Measurements from ENCODE around the gene NEIL1. TPM values are rescaled to one million over a fixed set of nuclear protein-coding genes. Genes with fewer than 3 reads are reported as not detected.
"Not testable (repeated sequence)": the region's sequence is repeated elsewhere in the genome, so short reads cannot be mapped to it uniquely, and the experiment has no call there.

Gene NEIL1, protein sequence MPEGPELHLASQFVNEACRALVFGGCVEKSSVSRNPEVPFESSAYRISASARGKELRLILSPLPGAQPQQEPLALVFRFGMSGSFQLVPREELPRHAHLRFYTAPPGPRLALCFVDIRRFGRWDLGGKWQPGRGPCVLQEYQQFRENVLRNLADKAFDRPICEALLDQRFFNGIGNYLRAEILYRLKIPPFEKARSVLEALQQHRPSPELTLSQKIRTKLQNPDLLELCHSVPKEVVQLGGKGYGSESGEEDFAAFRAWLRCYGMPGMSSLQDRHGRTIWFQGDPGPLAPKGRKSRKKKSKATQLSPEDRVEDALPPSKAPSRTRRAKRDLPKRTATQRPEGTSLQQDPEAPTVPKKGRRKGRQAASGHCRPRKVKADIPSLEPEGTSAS
- total RNA-seq = 79.2 and 84.4 TPM in 2 replicates
- long read RNA-seq, partial matches to known transcripts = 8 of 22 reads
- long read RNA-seq, other reads (novel, unspliced or antisense) = 11 of 22 reads

GRCh38 chr15:75346796-75347221 lies at the start of gene NEIL1:
Gene NEIL1, plus strand, starts transcription at chr15:75347039. Its CDS starts 1,867 bp downstream, at chr15:75348906.
- Mint-ChIP-seq H3K4me3 (ENCODE audit: low read depth) (peak within 1 kb of the TSS; percentile 82), H3K27me3 (no peaks in the 10 kb centered on the region), H3K4me1 (ENCODE audit: low read depth) (peaks cover 5% of the 10 kb centered on the region), H3K9me3 (ENCODE audit: low read depth) (no peaks in the 10 kb centered on the region), H3K27ac (peak within 1 kb of the TSS; percentile 25), H3K36me3 (ENCODE audit: insufficient read depth) (no peaks in the 10 kb centered on the region)
- TF ChIP-seq, protein P1, sequence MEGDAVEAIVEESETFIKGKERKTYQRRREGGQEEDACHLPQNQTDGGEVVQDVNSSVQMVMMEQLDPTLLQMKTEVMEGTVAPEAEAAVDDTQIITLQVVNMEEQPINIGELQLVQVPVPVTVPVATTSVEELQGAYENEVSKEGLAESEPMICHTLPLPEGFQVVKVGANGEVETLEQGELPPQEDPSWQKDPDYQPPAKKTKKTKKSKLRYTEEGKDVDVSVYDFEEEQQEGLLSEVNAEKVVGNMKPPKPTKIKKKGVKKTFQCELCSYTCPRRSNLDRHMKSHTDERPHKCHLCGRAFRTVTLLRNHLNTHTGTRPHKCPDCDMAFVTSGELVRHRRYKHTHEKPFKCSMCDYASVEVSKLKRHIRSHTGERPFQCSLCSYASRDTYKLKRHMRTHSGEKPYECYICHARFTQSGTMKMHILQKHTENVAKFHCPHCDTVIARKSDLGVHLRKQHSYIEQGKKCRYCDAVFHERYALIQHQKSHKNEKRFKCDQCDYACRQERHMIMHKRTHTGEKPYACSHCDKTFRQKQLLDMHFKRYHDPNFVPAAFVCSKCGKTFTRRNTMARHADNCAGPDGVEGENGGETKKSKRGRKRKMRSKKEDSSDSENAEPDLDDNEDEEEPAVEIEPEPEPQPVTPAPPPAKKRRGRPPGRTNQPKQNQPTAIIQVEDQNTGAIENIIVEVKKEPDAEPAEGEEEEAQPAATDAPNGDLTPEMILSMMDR (IDR thresholded peaks at IDR 0.05; ENCODE audit: unreplicated experiment) = no peak
- DNase-seq (ENCODE audit: low spot score, unreplicated experiment) = no peak

DNA sequence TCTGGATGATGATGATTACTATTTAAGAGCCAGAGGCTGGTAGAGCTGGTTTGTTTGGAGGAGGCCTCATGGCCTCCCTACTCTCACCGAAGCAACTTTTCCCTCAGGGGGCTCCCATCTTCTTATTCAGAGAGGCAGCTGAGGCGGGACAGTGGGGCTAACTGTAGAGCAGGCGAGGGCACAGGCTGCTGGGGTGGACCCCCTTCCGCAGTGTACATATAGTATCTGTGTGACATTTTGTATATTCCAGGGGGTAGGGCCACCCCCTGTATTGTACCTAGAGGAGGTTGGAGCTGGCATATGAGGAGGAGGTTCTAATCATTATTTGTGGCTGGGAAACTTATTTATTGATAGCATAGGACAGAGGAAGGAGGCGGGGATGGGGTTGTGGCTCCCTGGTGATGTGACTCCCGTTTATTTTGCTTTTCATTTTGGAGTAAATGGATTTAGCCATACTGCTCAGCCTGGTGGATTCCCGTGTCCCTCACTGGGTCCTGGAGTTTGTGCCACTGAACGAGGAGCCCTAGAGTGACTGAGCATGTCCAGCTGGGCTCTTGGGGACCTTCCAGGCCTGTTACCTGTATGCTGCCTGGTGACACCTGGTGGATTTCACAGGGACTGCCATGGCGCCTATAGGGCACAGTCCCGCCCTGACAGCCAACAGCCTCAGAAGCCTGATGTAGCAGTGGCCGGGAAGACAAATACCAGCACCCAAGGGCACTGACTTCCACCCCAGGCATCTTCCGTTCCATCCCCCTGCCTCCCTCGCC lies 48.1 kb upstream of the NEIL1 start:
- H3K27me3 Mint-ChIP-seq; H3K9me3 Mint-ChIP-seq (ENCODE audit: low read depth); H3K4me1 Mint-ChIP-seq (ENCODE audit: low read depth); H3K4me3 Mint-ChIP-seq (ENCODE audit: low read depth); H3K36me3 Mint-ChIP-seq (ENCODE audit: insufficient read depth); DNase-seq (ENCODE audit: low spot score, unreplicated experiment); H3K27ac Mint-ChIP-seq: not testable (repeated sequence)

GRCh38 chr15:75299311-75299688 lies 47.5 kb upstream of the NEIL1 start:
- H3K27ac Mint-ChIP-seq; H3K4me1 Mint-ChIP-seq (ENCODE audit: low read depth); H3K4me3 Mint-ChIP-seq (ENCODE audit: low read depth); H3K36me3 Mint-ChIP-seq (ENCODE audit: insufficient read depth); H3K9me3 Mint-ChIP-seq (ENCODE audit: low read depth); H3K27me3 Mint-ChIP-seq: not testable (repeated sequence)
- peak; percentile 61 for DNase-seq (ENCODE audit: low spot score, unreplicated experiment)
- TF ChIP-seq, protein P1 (IDR thresholded peaks at IDR 0.05; ENCODE audit: unreplicated experiment) = peak; percentile 69

GRCh38 chr15:75300026-75300425 lies 46.8 kb upstream of the NEIL1 start:
- H3K4me1 Mint-ChIP-seq (ENCODE audit: low read depth); H3K27ac Mint-ChIP-seq; H3K9me3 Mint-ChIP-seq (ENCODE audit: low read depth); DNase-seq (ENCODE audit: low spot score, unreplicated experiment); H3K4me3 Mint-ChIP-seq (ENCODE audit: low read depth); H3K36me3 Mint-ChIP-seq (ENCODE audit: insufficient read depth): not testable (repeated sequence)
- H3K27me3 Mint-ChIP-seq = peaks cover 12% of the 10 kb centered on the region

DNA sequence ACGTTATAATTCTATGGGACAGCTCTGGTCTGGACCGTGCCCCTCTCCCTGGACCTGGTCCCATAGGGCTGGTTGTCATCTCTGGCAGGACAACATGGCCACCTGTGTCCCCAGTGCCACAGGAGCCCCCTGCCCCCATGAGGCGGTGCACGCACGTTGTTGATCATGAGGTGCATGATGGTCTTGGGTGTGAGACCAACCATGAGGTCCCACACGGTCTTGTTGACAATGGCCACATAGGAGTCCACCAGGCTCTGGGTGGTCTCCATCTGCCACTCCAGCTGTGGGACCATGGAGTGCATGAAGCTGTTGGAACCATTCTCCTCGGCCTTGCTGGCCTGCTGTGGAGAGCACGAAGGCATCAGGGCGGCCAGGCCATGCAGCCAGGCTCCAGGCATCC lies 44.5 kb upstream of the NEIL1 start:
- H3K9me3 Mint-ChIP-seq (ENCODE audit: low read depth) = no peaks in the 10 kb centered on the region
- TF ChIP-seq, protein P1 (IDR thresholded peaks at IDR 0.05; ENCODE audit: unreplicated experiment) = no peak
- no peak overlapping the region for H3K4me3 Mint-ChIP-seq (ENCODE audit: low read depth)
- H3K4me1 Mint-ChIP-seq (ENCODE audit: low read depth) = no peaks in the 10 kb centered on the region
- H3K27ac Mint-ChIP-seq = no peak overlapping the region
- no peaks in the 10 kb centered on the region for H3K36me3 Mint-ChIP-seq (ENCODE audit: insufficient read depth)
- no peak for DNase-seq (ENCODE audit: low spot score, unreplicated experiment)
- peaks cover 23% of the 10 kb centered on the region for H3K27me3 Mint-ChIP-seq

DNA sequence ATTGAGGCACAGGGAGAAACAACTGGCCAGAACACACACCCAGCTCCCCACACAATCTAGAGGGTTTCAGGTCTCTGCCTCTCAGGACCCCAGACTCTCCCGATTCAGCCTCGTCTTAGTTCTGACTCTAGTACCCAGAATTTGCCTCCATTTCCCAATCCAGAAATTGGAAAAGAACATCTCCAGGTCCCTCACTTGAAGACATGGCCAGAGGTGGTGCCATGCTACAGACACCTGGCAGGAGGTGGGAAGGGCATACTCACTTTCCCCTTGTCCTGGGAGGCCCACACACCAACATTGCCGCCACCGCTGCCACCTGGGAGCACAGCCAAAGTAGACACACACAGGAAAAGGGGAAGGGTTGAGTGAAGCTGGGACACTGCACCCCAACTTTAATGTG lies 44.1 kb upstream of the NEIL1 start:
- H3K4me3 Mint-ChIP-seq (ENCODE audit: low read depth); H3K27ac Mint-ChIP-seq; H3K36me3 Mint-ChIP-seq (ENCODE audit: insufficient read depth); H3K9me3 Mint-ChIP-seq (ENCODE audit: low read depth); DNase-seq (ENCODE audit: low spot score, unreplicated experiment); H3K4me1 Mint-ChIP-seq (ENCODE audit: low read depth): not testable (repeated sequence)
- peaks cover 27% of the 10 kb centered on the region for H3K27me3 Mint-ChIP-seq
